ENCODE results near the gene HOXC13.

Gene HOXC13

DNA sequence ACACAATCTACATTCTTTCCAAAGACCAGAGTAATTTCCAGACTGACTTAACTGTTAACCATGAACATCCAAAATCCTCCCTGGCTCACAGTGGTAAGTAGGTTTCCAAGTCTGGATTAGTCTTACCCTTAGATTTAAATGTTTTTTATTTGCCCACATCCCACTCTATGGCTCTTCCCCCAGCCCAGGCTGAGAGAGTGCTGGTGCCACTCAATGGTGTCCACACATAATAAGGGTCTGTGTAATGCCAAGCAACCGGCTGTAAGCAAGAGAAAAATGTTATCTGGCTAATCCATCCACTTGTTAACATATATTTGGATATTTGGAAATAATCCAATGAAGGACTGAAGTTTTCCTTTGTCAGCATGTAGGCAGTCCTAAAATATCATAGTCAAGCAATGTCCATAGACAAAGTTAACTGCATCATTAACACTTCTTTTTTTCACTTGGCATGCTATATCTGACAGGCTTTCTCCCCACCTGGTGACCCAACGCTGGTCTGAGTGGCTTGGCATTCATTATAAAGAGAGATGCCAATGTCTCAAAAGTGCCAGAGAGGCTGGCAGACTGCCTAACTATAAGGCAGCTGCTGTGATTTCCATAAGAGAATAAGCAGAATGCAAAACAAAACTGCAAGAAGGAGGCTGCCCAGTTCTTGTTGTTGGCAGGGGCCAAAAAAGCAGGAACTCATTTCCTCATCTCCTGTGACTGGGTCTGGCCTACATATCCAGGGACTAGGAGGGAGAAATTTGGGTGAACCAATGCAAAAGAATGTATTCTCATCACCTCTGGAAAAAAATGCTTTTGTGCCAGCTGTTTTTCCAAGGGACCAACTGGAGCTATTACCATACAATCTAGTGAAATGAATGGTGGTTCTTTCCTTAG lies 13.9 kb upstream of the HOXC13 start:
- Histone ChIP-seq H3K9me3 (ENCODE audit: control extremely low read depth in 1 of 5, control insufficient read depth in 4 of 5, insufficient read depth in 2 of 5, low read depth in 1 of 5, low read length in 4 of 5) (peaks cover 0 to 6% (median 4%) of the 10 kb centered on the region in 5 experiments), H3K36me3 (ENCODE audit: control insufficient read depth in 4 of 4, insufficient read depth in 4 of 4, low read length in 3 of 4) (no peaks in the 10 kb centered on the region), H3K27me3 (replicated peaks in 2 of 5; ENCODE audit: control insufficient read depth in 4 of 5, insufficient read depth in 5 of 5, low read length in 4 of 5) (peaks cover 44 to 100% (median 76%) of the 10 kb centered on the region in 5 experiments), H3K4me1 (ENCODE audit: control extremely low read depth in 1 of 4, control insufficient read depth in 4 of 4, insufficient read depth in 4 of 4, low read length in 3 of 4) (peaks cover 0 to 6% (median 0%) of the 10 kb centered on the region in 4 experiments), H3K27ac (ENCODE audit: insufficient read depth in 1 of 2, low read depth in 1 of 2, low read length in 2 of 2, poor library complexity in 1 of 2, severe bottlenecking in 2 of 2) (no peak overlapping the region), H3K4me3 (ENCODE audit: control insufficient read depth in 1 of 7, extremely low read depth in 1 of 7, insufficient read depth in 4 of 7, low read depth in 2 of 7, low read length in 6 of 7) (no peak overlapping the region)
- CTCF ChIA-PET, result interaction anchor here (1.9 kb wide), 1 partner anchor 28 kb away, joined by 5 read pairs; no protein-coding TSS in a partner anchor
- POLR2A ChIA-PET, result no interaction called here
- WGBS (ENCODE audit: insufficient coverage), result 45% methylated on average over 1 of the region's 2 CpGs
- DNase-seq, result no peak

DNA sequence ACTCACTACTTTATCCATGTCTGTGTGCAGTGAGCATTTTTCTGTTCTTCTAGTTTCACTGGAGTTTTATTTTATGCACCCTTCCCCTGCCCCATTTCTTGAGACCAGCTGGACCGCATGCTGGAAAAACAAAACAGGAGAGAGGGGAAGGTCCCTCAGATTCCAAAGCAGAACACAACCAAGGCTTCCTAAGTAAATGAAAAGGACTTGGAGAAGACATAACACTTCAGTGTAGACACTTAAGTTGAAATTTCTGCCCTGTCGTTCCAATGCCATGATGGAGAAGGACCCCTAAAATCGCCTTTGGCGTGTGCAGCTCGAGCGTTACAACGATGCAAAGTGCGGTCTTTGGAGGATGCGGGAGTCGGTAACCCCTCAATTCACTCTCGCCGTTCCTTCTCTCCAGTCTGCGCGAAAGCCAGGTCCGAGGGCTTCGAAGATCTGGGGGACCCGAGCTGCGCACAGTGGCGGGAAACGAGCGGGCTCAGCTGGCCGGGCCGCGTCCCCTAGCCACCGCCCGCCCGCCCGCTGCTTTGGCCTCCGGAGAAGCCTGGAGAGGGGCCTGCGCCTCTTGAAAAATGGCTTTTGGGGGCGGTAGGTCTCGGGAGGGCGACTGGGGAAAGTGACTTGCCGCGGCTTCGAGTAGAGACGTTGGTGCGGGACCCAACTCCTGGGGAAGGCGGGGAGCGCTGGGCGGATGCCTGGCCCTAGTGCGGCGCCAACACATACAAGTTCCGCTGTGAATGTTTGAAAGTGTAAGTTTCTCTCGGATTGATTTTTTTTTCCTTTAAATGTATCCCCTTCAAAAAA lies 11.2 kb upstream of the HOXC13 start:
- DNase-seq, result no peak
- Histone ChIP-seq H3K9me3 (ENCODE audit: control extremely low read depth in 1 of 5, control insufficient read depth in 4 of 5, insufficient read depth in 2 of 5, low read depth in 1 of 5, low read length in 4 of 5) (peaks cover 3 to 10% (median 4%) of the 10 kb centered on the region in 5 experiments), H3K36me3 (ENCODE audit: control insufficient read depth in 4 of 4, insufficient read depth in 4 of 4, low read length in 3 of 4) (no peaks in the 10 kb centered on the region), H3K27ac (ENCODE audit: insufficient read depth in 1 of 2, low read depth in 1 of 2, low read length in 2 of 2, poor library complexity in 1 of 2, severe bottlenecking in 2 of 2) (no peak overlapping the region), H3K4me1 (ENCODE audit: control extremely low read depth in 1 of 4, control insufficient read depth in 4 of 4, insufficient read depth in 4 of 4, low read length in 3 of 4) (peaks cover 0 to 6% (median 0%) of the 10 kb centered on the region in 4 experiments), H3K27me3 (replicated peaks in 2 of 5; ENCODE audit: control insufficient read depth in 4 of 5, insufficient read depth in 5 of 5, low read length in 4 of 5) (peaks cover 52 to 100% (median 71%) of the 10 kb centered on the region in 5 experiments), H3K4me3 (ENCODE audit: control insufficient read depth in 1 of 7, extremely low read depth in 1 of 7, insufficient read depth in 4 of 7, low read depth in 2 of 7, low read length in 6 of 7) (no peak overlapping the region)
- ChIA-PET POLR2A (no interaction called here), CTCF (interaction anchor here (0.6 to 1.3 kb wide), 3 partner anchors 8 to 297 kb away, joined by 3 to 4 read pairs (median 3); no protein-coding TSS in a partner anchor)
- WGBS (ENCODE audit: insufficient coverage), result 4% methylated on average over 37 of the region's 45 CpGs

DNA sequence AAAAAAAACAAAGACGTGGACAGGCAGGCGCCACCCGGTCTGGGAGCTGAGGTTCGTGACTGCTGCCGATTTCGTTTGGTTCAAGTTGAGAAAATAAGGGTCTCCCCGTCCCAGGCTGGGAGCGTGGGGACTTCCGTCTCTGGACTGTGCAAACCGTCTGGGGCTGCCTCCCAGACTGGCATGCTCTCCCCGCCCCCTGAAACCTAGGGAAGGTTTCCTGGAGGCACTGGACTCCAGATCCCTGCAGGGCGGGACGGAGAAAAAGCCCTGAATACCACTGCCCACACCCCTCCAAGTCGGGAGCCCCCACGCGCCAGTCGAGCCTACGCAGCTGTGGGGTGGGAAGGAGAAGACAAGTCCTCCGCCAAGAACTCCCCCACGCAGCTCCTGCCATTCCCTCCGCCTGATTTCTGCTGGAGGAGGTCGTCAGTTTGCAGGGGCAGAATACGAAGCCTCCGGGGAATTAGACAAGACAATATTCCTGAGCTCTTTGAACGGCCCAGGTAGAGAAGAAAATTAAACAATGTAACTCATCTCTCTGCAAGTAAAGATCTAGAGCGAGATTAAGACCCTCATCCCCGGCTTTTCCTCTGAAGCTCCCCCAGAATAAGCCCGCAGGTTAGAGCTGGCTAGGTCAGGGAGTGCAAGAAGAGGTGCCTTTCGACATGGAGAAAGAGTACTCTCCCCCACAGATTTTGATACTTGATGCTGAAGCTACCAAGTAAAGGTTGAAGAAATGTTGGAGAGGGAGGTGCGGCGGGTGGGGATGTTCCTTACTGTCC lies 10.4 kb upstream of the HOXC13 start:
- ChIA-PET CTCF (interaction anchor here (0.6 to 1.3 kb wide), 4 partner anchors 13 to 296 kb away, joined by 3 to 5 read pairs (median 4); no protein-coding TSS in a partner anchor), POLR2A (no interaction called here)
- Histone ChIP-seq H3K27me3 (replicated peaks in 2 of 5; ENCODE audit: control insufficient read depth in 4 of 5, insufficient read depth in 5 of 5, low read length in 4 of 5) (peaks cover 52 to 100% (median 71%) of the 10 kb centered on the region in 5 experiments), H3K4me3 (ENCODE audit: control insufficient read depth in 1 of 7, extremely low read depth in 1 of 7, insufficient read depth in 4 of 7, low read depth in 2 of 7, low read length in 6 of 7) (no peak overlapping the region), H3K27ac (ENCODE audit: insufficient read depth in 1 of 2, low read depth in 1 of 2, low read length in 2 of 2, poor library complexity in 1 of 2, severe bottlenecking in 2 of 2) (no peak overlapping the region), H3K36me3 (ENCODE audit: control insufficient read depth in 4 of 4, insufficient read depth in 4 of 4, low read length in 3 of 4) (no peaks in the 10 kb centered on the region), H3K9me3 (ENCODE audit: control extremely low read depth in 1 of 5, control insufficient read depth in 4 of 5, insufficient read depth in 2 of 5, low read depth in 1 of 5, low read length in 4 of 5) (peaks cover 3 to 10% (median 4%) of the 10 kb centered on the region in 5 experiments), H3K4me1 (ENCODE audit: control extremely low read depth in 1 of 4, control insufficient read depth in 4 of 4, insufficient read depth in 4 of 4, low read length in 3 of 4) (peaks cover 0 to 6% (median 0%) of the 10 kb centered on the region in 4 experiments)
- WGBS (ENCODE audit: insufficient coverage), result 8% methylated on average over 15 of the region's 31 CpGs
- no peak for DNase-seq

DNA sequence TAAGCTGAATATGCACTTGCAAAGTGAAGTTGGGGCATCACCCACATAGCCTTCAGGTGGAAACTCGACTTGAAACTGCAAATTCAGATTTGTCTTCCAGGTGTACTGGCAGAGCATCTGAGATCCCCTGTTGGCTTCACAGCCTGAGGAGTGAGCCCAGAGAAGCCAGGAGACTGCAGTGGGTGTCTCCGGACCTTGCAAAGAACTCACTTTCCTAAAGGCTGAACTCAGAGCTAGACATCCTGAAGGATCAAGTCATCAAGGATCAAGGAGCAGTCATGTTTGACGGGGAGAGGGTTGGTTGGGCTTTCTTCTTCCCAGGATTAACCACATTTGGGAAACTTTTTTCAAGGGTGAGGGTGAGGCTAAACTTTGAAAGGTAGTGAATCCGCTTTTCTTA lies 9.1 kb upstream of the HOXC13 start:
- no peak for DNase-seq
- peaks cover 46 to 100% (median 69%) of the 10 kb centered on the region in 5 experiments for H3K27me3 ChIP-seq (replicated peaks in 2 of 5; ENCODE audit: control insufficient read depth in 4 of 5, insufficient read depth in 5 of 5, low read length in 4 of 5)
- peaks cover 0 to 6% (median 0%) of the 10 kb centered on the region in 4 experiments for H3K4me1 ChIP-seq (ENCODE audit: control extremely low read depth in 1 of 4, control insufficient read depth in 4 of 4, insufficient read depth in 4 of 4, low read length in 3 of 4)
- ChIA-PET CTCF (interaction anchor here (1.1 kb wide), 1 partner anchor 30 kb away, joined by 3 read pairs; no protein-coding TSS in a partner anchor), POLR2A (interaction anchor here (0.6 kb wide), 1 partner anchor 153 kb away, joined by 4 read pairs; no protein-coding TSS in a partner anchor)
- H3K36me3 ChIP-seq (ENCODE audit: control insufficient read depth in 4 of 4, insufficient read depth in 4 of 4, low read length in 3 of 4), result no peaks in the 10 kb centered on the region
- H3K4me3 ChIP-seq (ENCODE audit: control insufficient read depth in 1 of 7, extremely low read depth in 1 of 7, insufficient read depth in 4 of 7, low read depth in 2 of 7, low read length in 6 of 7), result no peak overlapping the region
- WGBS (ENCODE audit: insufficient coverage), result 4% methylated on average over 3 of the region's 4 CpGs
- peaks cover 3 to 10% (median 4%) of the 10 kb centered on the region in 5 experiments for H3K9me3 ChIP-seq (ENCODE audit: control extremely low read depth in 1 of 5, control insufficient read depth in 4 of 5, insufficient read depth in 2 of 5, low read depth in 1 of 5, low read length in 4 of 5)
- H3K27ac ChIP-seq (ENCODE audit: insufficient read depth in 1 of 2, low read depth in 1 of 2, low read length in 2 of 2, poor library complexity in 1 of 2, severe bottlenecking in 2 of 2), result no peak overlapping the region

DNA sequence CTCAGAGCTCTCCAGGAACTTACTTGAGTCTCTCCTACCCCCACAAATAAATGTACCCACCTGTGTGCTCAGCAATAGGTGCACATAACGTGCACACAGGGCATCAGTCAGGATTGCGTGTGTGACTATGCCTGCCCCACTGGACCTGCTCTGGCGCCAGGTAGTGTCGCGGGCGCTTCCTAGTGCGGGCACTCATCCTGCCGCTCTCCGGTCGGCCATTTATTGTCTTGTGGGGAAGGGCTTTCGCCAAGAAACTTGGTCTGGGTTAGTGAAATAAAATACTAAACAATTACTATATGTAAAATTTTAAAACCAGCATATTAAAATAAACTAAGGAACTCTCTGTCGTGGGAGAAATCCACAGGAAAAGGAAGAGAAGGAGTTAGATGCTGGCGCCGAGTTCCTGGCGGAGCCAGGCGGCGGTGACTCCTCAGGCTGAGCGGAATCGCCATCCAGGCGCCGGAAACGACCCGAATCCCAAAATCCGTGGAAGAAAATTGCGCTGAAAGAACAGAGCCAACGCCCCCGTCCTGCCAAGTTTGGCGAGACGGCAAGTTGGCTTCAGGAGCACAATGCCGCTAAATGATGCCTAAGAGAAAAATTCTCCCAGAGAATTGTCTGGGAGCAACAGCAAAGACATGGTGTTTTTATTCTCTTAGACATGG lies 7.9 kb upstream of the HOXC13 start:
- H3K36me3 ChIP-seq (ENCODE audit: control insufficient read depth in 4 of 4, insufficient read depth in 4 of 4, low read length in 3 of 4), result no peaks in the 10 kb centered on the region
- no peak overlapping the region for H3K27ac ChIP-seq (ENCODE audit: insufficient read depth in 1 of 2, low read depth in 1 of 2, low read length in 2 of 2, poor library complexity in 1 of 2, severe bottlenecking in 2 of 2)
- POLR2A ChIA-PET, result no interaction called here
- peaks cover 0 to 10% (median 4%) of the 10 kb centered on the region in 5 experiments for H3K9me3 ChIP-seq (ENCODE audit: control extremely low read depth in 1 of 5, control insufficient read depth in 4 of 5, insufficient read depth in 2 of 5, low read depth in 1 of 5, low read length in 4 of 5)
- H3K4me3 ChIP-seq (ENCODE audit: control insufficient read depth in 1 of 7, extremely low read depth in 1 of 7, insufficient read depth in 4 of 7, low read depth in 2 of 7, low read length in 6 of 7), result no peak overlapping the region
- WGBS (ENCODE audit: insufficient coverage), result 5% methylated on average over 16 of the region's 30 CpGs
- DNase-seq, result no peak
- H3K27me3 ChIP-seq (replicated peaks in 2 of 5; ENCODE audit: control insufficient read depth in 4 of 5, insufficient read depth in 5 of 5, low read length in 4 of 5), result peaks cover 53 to 100% (median 68%) of the 10 kb centered on the region in 5 experiments
- CTCF ChIA-PET, result no interaction called here
- H3K4me1 ChIP-seq (ENCODE audit: control extremely low read depth in 1 of 4, control insufficient read depth in 4 of 4, insufficient read depth in 4 of 4, low read length in 3 of 4), result peaks cover 0 to 6% (median 1%) of the 10 kb centered on the region in 4 experiments

Data from common myeloid progenitor, CD34-positive (primary cell).